T-helper 2 cell treated with Interferon-gamma antibody and Interleukin-4, amounts not matched to agents 5 μg/mL and 100 μg/mL, for 36 hours (primary cell): Measurements from ENCODE around the gene HERC2.
"Not testable (repeated sequence)": the region's sequence is repeated elsewhere in the genome, so short reads cannot be mapped to it uniquely, and the experiment has no call there.

Experiments
- DNase-seq: peaks from one replicate; pipeline ENCODE4 v3.0.0; 2021; ENCODE audit warnings: low spot score
- H3K27ac Mint-ChIP-seq: one replicate; pipeline ENCODE4 v1.8.0; 2021; ENCODE audit warnings: mild to moderate bottlenecking, mixed read lengths
- H3K27me3 Mint-ChIP-seq: one replicate; pipeline ENCODE4 v1.8.0; 2021; ENCODE audit warnings: low read depth, mixed read lengths
- H3K36me3 Mint-ChIP-seq: one replicate; pipeline ENCODE4 v1.8.0; 2021; ENCODE audit warnings: low read depth, mixed read lengths
- H3K4me1 Mint-ChIP-seq: one replicate; pipeline ENCODE4 v1.8.0; 2021; ENCODE audit warnings: low read depth, mixed read lengths
- H3K4me3 Mint-ChIP-seq: one replicate; pipeline ENCODE4 v1.8.0; 2022; ENCODE audit warnings: mild to moderate bottlenecking, moderate library complexity, mixed read lengths
- H3K9me3 Mint-ChIP-seq: one replicate; pipeline ENCODE4 v1.8.0; 2021; ENCODE audit warnings: mixed read lengths

Gene HERC2

DNA sequence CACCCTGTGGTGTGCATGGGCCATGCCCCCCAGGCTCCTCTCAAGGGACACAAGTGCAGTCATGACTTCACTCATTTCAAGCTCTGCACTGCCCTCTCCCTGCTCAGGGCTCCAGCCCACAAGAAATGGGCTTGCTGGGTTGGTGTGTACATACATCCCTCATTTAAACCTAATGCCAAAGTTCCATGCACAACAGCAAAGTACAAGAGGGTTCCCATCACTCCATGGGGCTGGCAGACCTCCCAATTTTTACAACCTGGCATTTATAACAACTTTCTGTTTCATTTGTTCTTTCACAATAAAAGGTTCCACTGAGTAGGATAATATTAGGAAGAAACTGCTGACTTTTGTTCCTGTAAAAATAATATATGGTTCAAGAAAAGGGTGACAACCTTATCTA lies 54.3 kb downstream of the HERC2 start:
- no peak overlapping the region for H3K4me3 Mint-ChIP-seq
- H3K36me3 Mint-ChIP-seq, result peaks cover 26% of the 10 kb centered on the region
- DNase-seq, result no peak
- no peaks in the 10 kb centered on the region for H3K9me3 Mint-ChIP-seq
- H3K27ac Mint-ChIP-seq, result no peak overlapping the region
- no peaks in the 10 kb centered on the region for H3K27me3 Mint-ChIP-seq
- H3K4me1 Mint-ChIP-seq, result no peaks in the 10 kb centered on the region

DNA sequence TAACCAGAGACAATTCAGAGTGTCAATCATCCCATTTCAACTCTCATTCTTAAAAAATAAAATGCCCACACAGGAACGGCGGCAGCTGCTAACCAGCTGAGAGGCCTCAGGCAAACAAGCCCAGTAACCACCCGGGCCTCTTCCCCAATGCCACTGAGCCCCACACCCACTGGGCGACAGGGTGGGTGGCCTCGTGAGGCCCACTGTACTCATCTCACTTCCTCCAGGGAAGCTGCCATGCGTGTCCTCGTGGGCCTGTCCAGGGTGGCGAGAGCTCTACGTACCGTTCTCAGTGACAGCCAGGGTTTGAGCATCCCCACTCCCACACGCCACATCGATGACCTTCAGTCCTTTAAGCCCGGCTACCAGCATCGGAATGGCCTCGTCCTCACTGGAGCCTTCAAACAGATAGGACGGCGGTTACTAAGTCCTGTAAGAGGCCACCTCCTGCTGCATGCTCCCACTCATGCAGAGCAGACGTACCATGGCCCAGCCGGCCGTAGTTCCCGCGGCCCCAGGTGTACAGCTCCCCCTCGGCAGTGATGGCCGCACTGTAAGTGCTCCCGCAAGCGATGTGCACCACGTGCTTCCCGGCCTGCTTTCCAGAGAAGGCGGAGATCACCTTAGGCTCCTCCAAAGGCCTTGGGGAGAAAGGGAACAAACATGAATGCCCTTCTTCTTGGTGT lies 56.5 kb downstream of the HERC2 start:
- Mint-ChIP-seq H3K9me3 (no peaks in the 10 kb centered on the region), H3K27ac (no peak overlapping the region), H3K36me3 (peaks cover 24% of the 10 kb centered on the region), H3K4me1 (peaks cover 1% of the 10 kb centered on the region), H3K4me3 (no peak overlapping the region), H3K27me3 (no peaks in the 10 kb centered on the region)
- DNase-seq, result no peak

- Mint-ChIP-seq H3K4me1 (peaks cover 1% of the 10 kb centered on the region), H3K27ac (no peak overlapping the region), H3K27me3 (no peaks in the 10 kb centered on the region), H3K36me3 (peaks cover 20% of the 10 kb centered on the region), H3K9me3 (no peaks in the 10 kb centered on the region), H3K4me3 (no peak overlapping the region)
- DNase-seq, result no peak
These were observed 57.8 kb downstream of the HERC2 start for GRCh38 chr15:28264166-28264565.

DNA sequence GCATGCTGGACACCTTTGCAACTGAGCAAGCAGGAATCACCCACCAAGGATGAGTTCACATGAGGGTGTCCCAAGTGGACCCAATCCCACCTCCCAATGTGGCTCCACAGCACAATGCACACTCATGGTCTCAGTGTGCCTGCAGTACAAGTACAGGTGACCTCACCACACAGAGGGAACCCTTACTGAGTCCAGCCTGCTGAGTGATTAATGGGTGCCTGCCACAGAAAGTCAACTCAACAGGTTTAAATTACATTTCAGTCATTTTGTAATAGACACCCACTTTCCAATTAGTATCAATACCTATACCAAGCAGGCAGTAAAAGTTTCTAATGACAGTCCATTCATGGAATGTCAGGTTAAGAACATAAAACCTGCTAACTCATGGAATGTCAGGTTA lies 59.5 kb downstream of the HERC2 start:
- no peaks in the 10 kb centered on the region for H3K27me3 Mint-ChIP-seq
- H3K36me3 Mint-ChIP-seq, result peaks cover 12% of the 10 kb centered on the region
- DNase-seq, result no peak

GRCh38 chr15:28260722-28261121 lies 61.3 kb downstream of the HERC2 start:
- no peak for DNase-seq
- Mint-ChIP-seq H3K36me3 (peaks cover 16% of the 10 kb centered on the region), H3K27ac (no peak overlapping the region), H3K4me3 (no peak overlapping the region), H3K27me3 (no peaks in the 10 kb centered on the region), H3K4me1 (peaks cover 1% of the 10 kb centered on the region), H3K9me3 (no peaks in the 10 kb centered on the region)

More for the DNA sequence above, 59.5 kb downstream of the HERC2 start:
- Mint-ChIP-seq H3K9me3 (no peaks in the 10 kb centered on the region), H3K4me3 (no peak overlapping the region), H3K4me1 (peaks cover 1% of the 10 kb centered on the region), H3K27ac (no peak overlapping the region)

DNA sequence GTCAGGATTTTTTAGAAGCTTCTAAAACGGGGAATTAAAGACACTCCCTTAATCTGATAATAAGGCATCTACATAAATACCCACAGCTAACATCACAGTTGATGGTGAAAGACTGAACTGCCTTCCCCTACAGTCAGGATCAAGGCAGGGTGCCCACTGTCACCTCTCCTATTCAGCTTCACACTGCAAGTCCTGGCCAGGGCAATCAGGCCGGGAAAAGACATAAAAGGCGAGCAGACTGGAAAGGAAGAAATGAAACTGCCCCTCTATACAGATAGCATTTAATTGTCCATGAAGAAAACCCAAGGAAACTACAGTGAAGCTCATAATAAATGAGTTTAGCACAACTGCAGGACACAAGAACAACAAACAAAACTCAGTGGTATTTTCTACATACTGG lies 61.7 kb downstream of the HERC2 start:
- no peak overlapping the region for H3K27ac Mint-ChIP-seq
- peaks cover 1% of the 10 kb centered on the region for H3K4me1 Mint-ChIP-seq
- no peaks in the 10 kb centered on the region for H3K9me3 Mint-ChIP-seq
- H3K27me3 Mint-ChIP-seq, result no peaks in the 10 kb centered on the region
- H3K4me3 Mint-ChIP-seq, result no peak overlapping the region
- peaks cover 19% of the 10 kb centered on the region for H3K36me3 Mint-ChIP-seq
- no peak for DNase-seq

DNA sequence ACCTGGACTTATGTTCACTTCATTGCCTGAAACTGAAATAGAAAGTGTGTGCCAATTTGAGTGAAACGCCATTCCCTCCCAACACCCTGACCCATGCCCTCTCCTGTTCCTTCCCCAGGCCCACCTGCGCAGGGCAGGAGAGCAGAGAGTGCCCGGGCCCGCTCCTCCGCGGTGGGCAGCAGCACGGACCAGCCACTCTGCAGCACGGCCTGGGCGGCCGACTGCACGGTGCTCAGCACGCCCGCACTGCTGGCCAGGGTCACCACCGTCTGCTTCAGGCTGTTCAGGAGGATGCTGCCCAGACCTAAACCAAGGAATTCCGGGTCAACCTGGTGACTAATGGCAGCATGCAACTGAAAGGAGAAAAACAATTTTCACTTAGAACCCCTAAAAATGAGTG lies 66.0 kb downstream of the HERC2 start:
- Mint-ChIP-seq H3K4me1 (peaks cover 2% of the 10 kb centered on the region), H3K4me3 (no peak overlapping the region), H3K27ac (no peak overlapping the region), H3K27me3 (no peaks in the 10 kb centered on the region), H3K9me3 (no peaks in the 10 kb centered on the region), H3K36me3 (peaks cover 32% of the 10 kb centered on the region)
- DNase-seq, result no peak

GRCh38 chr15:28252831-28253230 lies 69.1 kb downstream of the HERC2 start:
- Mint-ChIP-seq H3K27me3 (no peaks in the 10 kb centered on the region), H3K9me3 (peaks cover 6% of the 10 kb centered on the region), H3K36me3 (peaks cover 49% of the 10 kb centered on the region), H3K4me1 (peaks cover 2% of the 10 kb centered on the region), H3K4me3 (no peak overlapping the region), H3K27ac (no peak overlapping the region)
- no peak for DNase-seq

DNA sequence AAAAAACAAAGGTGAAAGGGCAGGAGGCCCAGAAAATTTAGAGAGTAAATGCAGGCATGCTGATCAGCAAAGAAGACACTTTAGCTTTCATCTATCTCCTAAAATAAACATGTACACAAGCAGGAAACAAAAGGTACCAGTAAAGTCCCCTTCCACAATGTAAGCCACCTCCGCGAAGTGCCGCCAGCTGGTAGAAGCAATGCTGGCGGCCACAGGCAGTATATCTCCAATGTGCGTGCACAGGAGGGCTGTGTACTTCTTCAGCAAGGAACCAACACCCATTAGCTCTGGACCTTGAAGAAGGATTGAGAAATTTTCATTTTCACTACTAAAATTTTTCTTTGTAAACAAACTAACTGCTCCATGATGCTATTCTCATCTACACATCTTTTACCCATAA lies 75.4 kb downstream of the HERC2 start:
- Mint-ChIP-seq H3K36me3 (peaks cover 48% of the 10 kb centered on the region), H3K4me3 (no peak overlapping the region), H3K9me3 (peaks cover 14% of the 10 kb centered on the region), H3K4me1 (no peaks in the 10 kb centered on the region), H3K27me3 (no peaks in the 10 kb centered on the region), H3K27ac (no peak overlapping the region)
- DNase-seq, result no peak

GRCh38 chr15:28243901-28244300 lies 78.1 kb downstream of the HERC2 start:
- no peak for DNase-seq
- Mint-ChIP-seq H3K27ac (no peak overlapping the region), H3K4me1 (no peaks in the 10 kb centered on the region), H3K27me3 (no peaks in the 10 kb centered on the region), H3K9me3 (peaks cover 9% of the 10 kb centered on the region), H3K4me3 (no peak overlapping the region), H3K36me3 (peaks cover 43% of the 10 kb centered on the region)

DNA sequence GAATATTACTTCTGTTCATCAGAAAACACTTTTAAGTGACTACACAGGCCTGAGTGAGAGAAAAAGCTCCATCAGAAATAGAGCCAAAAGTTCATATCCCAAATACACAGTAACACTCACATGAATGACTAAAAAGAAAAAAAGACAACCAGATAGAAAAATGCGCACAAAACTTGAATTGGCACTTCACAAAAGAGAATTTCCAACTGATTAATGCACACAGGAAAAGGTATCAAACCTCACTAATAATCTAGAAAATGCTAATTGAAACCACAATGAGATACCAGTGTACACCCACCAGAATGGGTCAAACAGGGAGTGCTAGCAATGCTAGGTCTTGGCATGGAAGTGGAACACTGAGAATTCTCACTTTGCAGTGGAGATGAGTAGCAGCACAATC lies 78.6 kb downstream of the HERC2 start:
- no peak overlapping the region for H3K4me3 Mint-ChIP-seq
- DNase-seq, result no peak
- peaks cover 41% of the 10 kb centered on the region for H3K36me3 Mint-ChIP-seq
- H3K27me3 Mint-ChIP-seq, result no peaks in the 10 kb centered on the region
- peaks cover 9% of the 10 kb centered on the region for H3K9me3 Mint-ChIP-seq
- H3K27ac Mint-ChIP-seq, result no peak overlapping the region
- peaks cover 3% of the 10 kb centered on the region for H3K4me1 Mint-ChIP-seq

GRCh38 chr15:28238296-28238695 lies 83.7 kb downstream of the HERC2 start:
- DNase-seq, H3K27me3 Mint-ChIP-seq, H3K9me3 Mint-ChIP-seq, H3K4me3 Mint-ChIP-seq, H3K4me1 Mint-ChIP-seq: not testable (repeated sequence)
- Mint-ChIP-seq H3K36me3 (peaks cover 35% of the 10 kb centered on the region), H3K27ac (peak overlapping the region; percentile 45)

GRCh38 chr15:28231743-28232142 lies 90.2 kb downstream of the HERC2 start:
- H3K4me3 Mint-ChIP-seq, H3K4me1 Mint-ChIP-seq, H3K27ac Mint-ChIP-seq, H3K9me3 Mint-ChIP-seq, H3K27me3 Mint-ChIP-seq, DNase-seq: not testable (repeated sequence)
- H3K36me3 Mint-ChIP-seq, result peaks cover 23% of the 10 kb centered on the region

- H3K27me3 Mint-ChIP-seq, DNase-seq, H3K9me3 Mint-ChIP-seq, H3K4me3 Mint-ChIP-seq, H3K4me1 Mint-ChIP-seq, H3K27ac Mint-ChIP-seq: not testable (repeated sequence)
- H3K36me3 Mint-ChIP-seq, result peaks cover 25% of the 10 kb centered on the region
These were observed 90.6 kb downstream of the HERC2 start for GRCh38 chr15:28231336-28231735.

GRCh38 chr15:28228990-28229640 lies 92.9 kb downstream of the HERC2 start:
- H3K9me3 Mint-ChIP-seq, H3K4me3 Mint-ChIP-seq, H3K27me3 Mint-ChIP-seq, H3K4me1 Mint-ChIP-seq, H3K27ac Mint-ChIP-seq, DNase-seq: not testable (repeated sequence)
- H3K36me3 Mint-ChIP-seq, result peaks cover 23% of the 10 kb centered on the region
